Subcutaneous adipose tissue (tissue), 4 donors: ENCODE measurements around the gene RAB25. TPM values are rescaled to one million over a fixed set of nuclear protein-coding genes. Genes with fewer than 3 reads are reported as not detected.

ENCODE experiments used
- total RNA-seq, 4 donors: library from RNA; depleted of rRNA; stranded (reverse); fragments of >200 nt; gene quantifications; one replicate each; pipeline ENCODE4 v1.1.0, GENCODE V29; 2016
- TF ChIP-seq, protein P1 (sequence below): fragments of 450-650 bp; IDR thresholded peaks from one replicate; pipeline ENCODE4 v1.5.1; 2016; ENCODE audit warnings: low read depth, mild to moderate bottlenecking, control low read depth, antibody characterized with exemption, moderate library complexity

RAB25 gene
- total RNA-seq, 4 donors from 2014 or later, result not detected

GRCh38 chr1:156062189-156062588 is 1.2 kb downstream of the RAB25 start:
- TF ChIP-seq, protein P1, sequence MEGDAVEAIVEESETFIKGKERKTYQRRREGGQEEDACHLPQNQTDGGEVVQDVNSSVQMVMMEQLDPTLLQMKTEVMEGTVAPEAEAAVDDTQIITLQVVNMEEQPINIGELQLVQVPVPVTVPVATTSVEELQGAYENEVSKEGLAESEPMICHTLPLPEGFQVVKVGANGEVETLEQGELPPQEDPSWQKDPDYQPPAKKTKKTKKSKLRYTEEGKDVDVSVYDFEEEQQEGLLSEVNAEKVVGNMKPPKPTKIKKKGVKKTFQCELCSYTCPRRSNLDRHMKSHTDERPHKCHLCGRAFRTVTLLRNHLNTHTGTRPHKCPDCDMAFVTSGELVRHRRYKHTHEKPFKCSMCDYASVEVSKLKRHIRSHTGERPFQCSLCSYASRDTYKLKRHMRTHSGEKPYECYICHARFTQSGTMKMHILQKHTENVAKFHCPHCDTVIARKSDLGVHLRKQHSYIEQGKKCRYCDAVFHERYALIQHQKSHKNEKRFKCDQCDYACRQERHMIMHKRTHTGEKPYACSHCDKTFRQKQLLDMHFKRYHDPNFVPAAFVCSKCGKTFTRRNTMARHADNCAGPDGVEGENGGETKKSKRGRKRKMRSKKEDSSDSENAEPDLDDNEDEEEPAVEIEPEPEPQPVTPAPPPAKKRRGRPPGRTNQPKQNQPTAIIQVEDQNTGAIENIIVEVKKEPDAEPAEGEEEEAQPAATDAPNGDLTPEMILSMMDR, result no peak

GRCh38 chr1:156063997-156064285 is 3.0 kb downstream of the RAB25 start:
- TF ChIP-seq, protein P1, result no peak

DNA sequence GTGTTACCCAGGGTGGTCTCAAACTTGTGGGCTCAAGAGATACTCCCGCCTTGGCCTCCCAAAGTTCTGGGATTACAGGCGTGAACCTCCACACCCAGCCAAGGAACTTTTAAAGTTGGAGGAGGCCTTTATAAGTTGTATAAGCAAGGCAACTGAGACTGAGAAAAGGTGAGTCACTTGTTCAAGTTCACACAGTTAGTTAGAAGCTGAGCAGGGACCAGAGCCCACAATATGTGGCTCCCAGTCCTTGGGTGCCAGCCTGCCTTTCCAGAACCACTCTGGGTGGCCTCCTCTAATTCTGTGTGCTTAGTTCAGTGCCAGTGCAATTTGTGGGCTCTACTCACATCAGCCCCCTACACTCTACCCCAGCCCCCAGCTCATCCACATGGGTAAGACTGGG is 3.7 kb downstream of the RAB25 start:
- TF ChIP-seq, protein P1, result no peak

DNA sequence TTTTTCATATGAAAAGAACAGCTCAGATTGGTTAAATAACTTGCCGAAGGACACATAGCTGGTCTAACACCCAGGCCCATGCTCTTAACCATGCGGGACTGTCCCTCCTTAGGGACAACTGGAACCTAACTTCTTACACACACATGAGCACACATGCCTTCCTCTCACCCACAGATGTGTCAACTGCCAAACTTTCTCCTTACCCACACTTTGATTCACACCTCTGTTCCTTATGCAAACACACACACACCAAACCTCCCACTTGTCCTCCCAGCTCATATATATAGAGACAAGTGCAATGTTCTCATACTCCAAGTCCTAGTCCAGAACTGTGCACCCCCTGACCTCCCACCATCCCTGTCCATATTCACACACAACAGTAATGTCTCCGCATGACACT is 4.3 kb downstream of the RAB25 start:
- TF ChIP-seq, protein P1, result no peak

DNA sequence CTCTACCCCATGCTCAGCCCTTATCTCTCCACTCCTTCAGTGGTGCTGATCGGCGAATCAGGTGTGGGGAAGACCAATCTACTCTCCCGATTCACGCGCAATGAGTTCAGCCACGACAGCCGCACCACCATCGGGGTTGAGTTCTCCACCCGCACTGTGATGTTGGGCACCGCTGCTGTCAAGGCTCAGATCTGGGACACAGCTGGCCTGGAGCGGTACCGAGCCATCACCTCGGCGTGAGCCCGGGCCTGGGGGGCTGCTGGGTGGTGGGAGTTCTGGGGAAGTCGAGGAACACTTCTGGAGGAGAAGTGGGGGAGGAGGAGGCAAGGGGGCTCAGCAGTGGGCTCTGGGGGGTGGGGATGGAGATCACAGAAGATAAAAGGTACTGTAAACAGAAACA is 4.9 kb downstream of the RAB25 start:
- TF ChIP-seq, protein P1, result no peak

- TF ChIP-seq, protein P1, result no peak
These were observed 6.3 kb downstream of the RAB25 start for GRCh38 chr1:156067262-156067661.

DNA sequence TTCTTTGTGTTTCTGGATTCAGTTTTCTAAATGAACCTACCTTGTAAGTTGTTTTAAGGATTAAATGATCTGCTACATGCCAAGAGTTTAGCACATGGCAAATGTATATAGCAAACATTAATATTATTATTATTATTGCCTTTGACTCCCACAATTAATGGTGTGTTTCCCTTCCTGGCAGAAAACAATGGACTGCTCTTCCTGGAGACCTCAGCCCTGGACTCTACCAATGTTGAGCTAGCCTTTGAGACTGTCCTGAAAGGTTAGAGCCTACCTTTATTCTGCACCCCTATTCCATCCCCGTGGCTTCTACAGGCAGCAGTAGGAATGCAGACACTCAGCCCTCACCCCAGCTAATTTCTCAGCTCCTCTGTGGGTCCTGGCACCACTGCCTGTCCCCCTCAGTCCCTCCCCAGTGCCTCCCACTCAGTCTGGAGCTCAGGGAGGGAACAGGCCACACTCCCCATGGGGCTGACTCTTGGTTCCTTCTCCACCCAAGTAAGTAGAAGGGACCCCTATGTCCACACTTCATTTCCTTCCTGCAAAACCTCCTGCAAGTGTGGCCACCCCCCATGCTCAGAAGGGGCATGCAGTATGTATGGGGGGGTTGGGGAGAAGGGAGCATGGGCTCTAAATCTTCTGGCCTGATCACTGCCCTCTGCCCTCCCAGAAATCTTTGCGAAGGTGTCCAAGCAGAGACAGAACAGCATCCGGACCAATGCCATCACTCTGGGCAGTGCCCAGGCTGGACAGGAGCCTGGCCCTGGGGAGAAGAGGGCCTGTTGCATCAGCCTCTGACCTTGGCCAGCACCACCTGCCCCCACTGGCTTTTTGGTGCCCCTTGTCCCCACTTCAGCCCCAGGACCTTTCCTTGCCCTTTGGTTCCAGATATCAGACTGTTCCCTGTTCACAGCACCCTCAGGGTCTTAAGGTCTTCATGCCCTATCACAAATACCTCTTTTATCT is 8.8 kb downstream of the RAB25 start:
- TF ChIP-seq, protein P1, result no peak
